HepG2 (cell line): Measurements from ENCODE around the gene EPB41. TPM values are rescaled to one million over a fixed set of nuclear protein-coding genes. Genes with fewer than 3 reads are reported as not detected.

Source experiments
- ARID4A ChIP-seq: sonication (generic); formaldehyde crosslinking; IDR thresholded peaks from 2 replicates; pipeline ENCODE4 v1.5.0; 2020; ENCODE audit warnings: mild to moderate bottlenecking, missing genetic modification reagents, borderline replicate concordance
- CREM ChIP-seq, 2 experiments: sonication (generic) in 1 of 2; formaldehyde crosslinking in 1 of 2; IDR thresholded peaks; 2 replicates each; pipeline versions ENCODE4 v1.4.0 to v1.6.1; 2016 to 2020; ENCODE audit warnings: antibody characterized with exemption in 1 of 2, mild to moderate bottlenecking in 1 of 2, missing genetic modification reagents in 1 of 2
- HIC2 ChIP-seq: sonication (generic); formaldehyde crosslinking; IDR thresholded peaks from 2 replicates; pipeline ENCODE4 v1.9.0; 2022; ENCODE audit warnings: low read depth, missing genetic modification reagents
- HNF4A ChIP-seq: sonication (generic); formaldehyde crosslinking; IDR thresholded peaks from 2 replicates; pipeline ENCODE4 v1.4.0; 2020; ENCODE audit warnings: missing genetic modification reagents
- HNRNPLL ChIP-seq: fragments of 200-400 bp; formaldehyde crosslinking; IDR thresholded peaks from 2 replicates; pipeline ENCODE4 v1.6.1; 2017; ENCODE audit warnings: mild to moderate bottlenecking, low read depth, low read length; ENCODE audit not compliant: poor library complexity, severe bottlenecking
- KDM3A ChIP-seq: IDR thresholded peaks from 2 replicates; pipeline ENCODE4 v1.6.1; 2018; ENCODE audit warnings: low read depth, missing compliant biosample characterization
- KLF16 ChIP-seq, 2 experiments: sonication (generic) in 1 of 2; formaldehyde crosslinking in 1 of 2; IDR thresholded peaks; 2 replicates each; pipeline versions ENCODE4 v1.6.1 to v1.8.0; 2016 to 2023; ENCODE audit warnings: missing genetic modification reagents in 2 of 2, missing compliant biosample characterization in 1 of 2
- PATZ1 ChIP-seq: sonication (generic); formaldehyde crosslinking; IDR thresholded peaks from 2 replicates; pipeline ENCODE4 v1.4.0; 2020; ENCODE audit warnings: missing genetic modification reagents
- RFX1 ChIP-seq: fragments of 450-650 bp; IDR thresholded peaks from 2 replicates; pipeline ENCODE4 v1.6.1; 2017
- SMAD3 ChIP-seq: sonication (generic); formaldehyde crosslinking; IDR thresholded peaks from 2 replicates; pipeline ENCODE4 v1.4.0; 2020; ENCODE audit warnings: missing genetic modification reagents
- SPEN ChIP-seq: sonication (generic); formaldehyde crosslinking; IDR thresholded peaks from 2 replicates; pipeline ENCODE4 v1.5.1; 2020; ENCODE audit warnings: low read depth, mild to moderate bottlenecking, missing genetic modification reagents
- ZBTB34 ChIP-seq: sonication (generic); formaldehyde crosslinking; IDR thresholded peaks from 2 replicates; pipeline ENCODE4 v1.8.0; 2022; ENCODE audit warnings: mild to moderate bottlenecking, missing genetic modification reagents
- ZKSCAN8 ChIP-seq: IDR thresholded peaks from 2 replicates; pipeline ENCODE4 v1.6.1; 2016; ENCODE audit warnings: borderline replicate concordance, missing genetic modification reagents, missing compliant biosample characterization
- ZMYM4 ChIP-seq: sonication (generic); formaldehyde crosslinking; IDR thresholded peaks from 2 replicates; pipeline ENCODE4 v1.8.1; 2023; ENCODE audit warnings: mild to moderate bottlenecking, missing genetic modification reagents
- ZNF44 ChIP-seq: sonication (generic); formaldehyde crosslinking; IDR thresholded peaks from 2 replicates; pipeline ENCODE4 v1.5.1; 2020; ENCODE audit warnings: mild to moderate bottlenecking, missing genetic modification reagents
- ZNF644 ChIP-seq: IDR thresholded peaks from 2 replicates; pipeline ENCODE4 v1.6.1; 2016; ENCODE audit warnings: low read depth
- ZNF772 ChIP-seq: sonication (generic); formaldehyde crosslinking; IDR thresholded peaks from 2 replicates; pipeline ENCODE4 v1.5.0; 2020; ENCODE audit warnings: mild to moderate bottlenecking, missing genetic modification reagents
- polyA plus RNA-seq, 8 experiments: library from polyadenylated mRNA; depleted of rRNA in 3 of 8; stranded (reverse) in 7 of 8; unstranded in 1 of 8; fragments of >200 nt; fragmentation: Illumina TruSeq in 4 of 8; extraction: Trizol in 4 of 8; gene quantifications; 2 replicates each; pipeline versions ENCODE4 v1.2.1 to v1.2.3, GENCODE V29; 2011 to 2016; ENCODE audit warnings: low read depth in 4 of 8, missing spikeins in 1 of 8, mixed read lengths in 1 of 8; ENCODE audit not compliant: insufficient read depth in 1 of 8
- total RNA-seq, 5 experiments: library from RNA; depleted of rRNA; stranded (reverse); fragments of >200 nt; fragmentation: Illumina TruSeq; extraction: Trizol; gene quantifications; 2 replicates each; pipeline ENCODE4 v1.2.3, GENCODE V29; 2016; ENCODE audit warnings: low read depth in 1 of 5
- TF ChIP-seq, protein P1 (sequence below): sonication (generic); formaldehyde crosslinking; conservative IDR thresholded peaks from 2 replicates; pipeline ENCODE4 v1.4.0; 2020; ENCODE audit warnings: missing genetic modification reagents

The EPB41 gene
- total and polyA plus RNA-seq, 2 of the 13 experiments (the other 11 are each of a cell fraction or from before 2014, with no cell fraction given) = 34.5 to 46.7 TPM

GRCh38 chr1:29145739-29146437, 231.5 kb downstream of the EPB41 start (continued):
- peak; percentile 22; the same call in 1 of the 2 replicates for TF ChIP-seq ZMYM4
- TF ChIP-seq KDM3A = 0 out of 2 replicates have a peak, but pooled peaks have one; percentile 27
- peak; percentile 10; the same call in 1 of the 2 replicates for TF ChIP-seq RFX1
- TF ChIP-seq ZKSCAN8 (CRISPR knock-in tag) = 0 out of 2 replicates have a peak, but pooled peaks have one; percentile 16
- TF ChIP-seq HNF4A (CRISPR knock-in tag) = peak; percentile 93
- TF ChIP-seq ZNF772 (CRISPR knock-in tag) = no peak
- no peak for TF ChIP-seq HNRNPLL
- TF ChIP-seq PATZ1 (CRISPR knock-in tag) = peak; percentile 63
- TF ChIP-seq SMAD3 (CRISPR knock-in tag) = no peak
- peak; percentile 71 for TF ChIP-seq HIC2 (CRISPR knock-in tag)
- peak in 1 of 2 experiments; percentile 18; a peak in 1 of 4 replicates for TF ChIP-seq KLF16 (CRISPR knock-in tag; IDR thresholded peaks at IDR 0.05)
- no peak for TF ChIP-seq ZBTB34 (CRISPR knock-in tag)
- peak; percentile 48; the same call in 1 of the 2 replicates for TF ChIP-seq CREM (IDR thresholded peaks at IDR 0.05)
- TF ChIP-seq CREM (CRISPR knock-in tag; IDR thresholded peaks at IDR 0.05) = no peak
- peak; percentile 79 for TF ChIP-seq ZNF644
- no peak for TF ChIP-seq ZNF44 (CRISPR knock-in tag)
- peak; percentile 43; the same call in 1 of the 2 replicates for TF ChIP-seq ARID4A
- TF ChIP-seq, protein P1, sequence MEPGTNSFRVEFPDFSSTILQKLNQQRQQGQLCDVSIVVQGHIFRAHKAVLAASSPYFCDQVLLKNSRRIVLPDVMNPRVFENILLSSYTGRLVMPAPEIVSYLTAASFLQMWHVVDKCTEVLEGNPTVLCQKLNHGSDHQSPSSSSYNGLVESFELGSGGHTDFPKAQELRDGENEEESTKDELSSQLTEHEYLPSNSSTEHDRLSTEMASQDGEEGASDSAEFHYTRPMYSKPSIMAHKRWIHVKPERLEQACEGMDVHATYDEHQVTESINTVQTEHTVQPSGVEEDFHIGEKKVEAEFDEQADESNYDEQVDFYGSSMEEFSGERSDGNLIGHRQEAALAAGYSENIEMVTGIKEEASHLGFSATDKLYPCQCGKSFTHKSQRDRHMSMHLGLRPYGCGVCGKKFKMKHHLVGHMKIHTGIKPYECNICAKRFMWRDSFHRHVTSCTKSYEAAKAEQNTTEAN (CRISPR knock-in tag) = 0 out of 2 replicates have a peak, but pooled peaks have one; percentile 20
- 0 out of 2 replicates have a peak, but pooled peaks have one; percentile 38 for TF ChIP-seq SPEN (CRISPR knock-in tag)
